ENCODE data around the gene CXCL11.
"Not testable (repeated sequence)": the region's sequence is repeated elsewhere in the genome, so short reads cannot be mapped to it uniquely, and the experiment has no call there.

The CXCL11 gene

DNA sequence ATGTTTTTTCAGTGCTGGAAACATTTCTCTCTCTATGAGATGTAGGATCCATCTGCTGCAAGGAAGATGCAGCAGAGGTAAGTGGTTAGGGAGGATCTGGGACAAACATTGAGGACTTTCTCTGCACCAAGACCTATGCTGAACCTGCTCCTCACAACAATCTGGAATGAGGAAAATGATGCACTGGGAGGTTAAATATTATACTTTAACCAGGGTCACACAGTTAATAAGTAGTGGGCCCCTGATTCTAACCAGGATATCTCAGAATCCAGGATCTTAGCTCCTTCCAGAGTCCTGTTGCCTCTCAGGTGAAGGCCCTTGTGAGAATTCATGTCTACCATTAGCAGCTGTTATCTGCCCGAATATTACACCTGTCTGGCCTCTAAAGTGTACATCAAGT lies 35.6 kb downstream of the CXCL11 start:
- ATAC-seq: no peak

DNA sequence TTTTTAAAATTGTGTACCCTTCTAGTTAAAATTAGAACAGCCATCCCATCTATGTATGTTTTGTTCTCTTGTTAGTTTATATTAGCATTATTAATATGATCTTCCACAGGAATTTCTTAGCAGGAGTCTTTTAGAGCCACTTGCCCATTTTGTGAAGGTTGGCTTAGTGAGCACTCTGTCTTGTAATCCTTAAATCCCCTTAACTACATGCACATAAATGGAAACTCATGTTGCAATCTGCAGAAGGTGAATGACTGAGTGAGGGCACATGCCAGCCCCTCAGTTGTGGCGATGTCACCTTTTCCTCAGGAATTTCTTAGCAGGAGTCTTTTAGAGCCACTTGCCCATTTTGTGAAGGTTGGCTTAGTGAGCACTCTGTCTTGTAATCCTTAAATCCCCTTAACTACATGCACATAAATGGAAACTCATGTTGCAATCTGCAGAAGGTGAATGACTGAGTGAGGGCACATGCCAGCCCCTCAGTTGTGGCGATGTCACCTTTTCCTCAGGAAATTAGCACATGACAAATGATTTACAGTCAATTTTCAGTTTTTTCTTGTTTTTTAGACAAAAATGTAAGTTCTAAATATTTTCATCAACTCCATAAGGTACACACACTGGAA lies 37.2 kb downstream of the CXCL11 start:
- ATAC-seq: not testable (repeated sequence)

DNA sequence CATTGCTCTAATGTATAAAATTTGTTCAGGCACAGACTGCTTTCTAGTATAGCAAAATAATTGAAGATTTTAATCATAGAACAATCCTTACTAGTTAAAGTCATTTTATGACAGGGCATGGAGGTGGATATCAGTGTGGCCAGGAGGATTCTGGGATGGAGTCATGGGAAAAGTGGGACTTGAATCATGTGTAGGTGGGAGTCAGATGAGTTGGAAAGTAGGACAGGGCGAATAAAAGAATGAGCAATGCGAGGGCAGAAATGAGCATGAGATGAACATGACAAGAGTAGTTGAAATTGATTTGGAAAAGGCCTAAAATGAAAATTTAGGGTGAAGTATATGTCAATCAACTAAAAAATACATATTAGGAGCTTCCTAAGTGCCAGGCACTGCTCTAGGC lies 37.9 kb downstream of the CXCL11 start:
- ATAC-seq: no peak

DNA sequence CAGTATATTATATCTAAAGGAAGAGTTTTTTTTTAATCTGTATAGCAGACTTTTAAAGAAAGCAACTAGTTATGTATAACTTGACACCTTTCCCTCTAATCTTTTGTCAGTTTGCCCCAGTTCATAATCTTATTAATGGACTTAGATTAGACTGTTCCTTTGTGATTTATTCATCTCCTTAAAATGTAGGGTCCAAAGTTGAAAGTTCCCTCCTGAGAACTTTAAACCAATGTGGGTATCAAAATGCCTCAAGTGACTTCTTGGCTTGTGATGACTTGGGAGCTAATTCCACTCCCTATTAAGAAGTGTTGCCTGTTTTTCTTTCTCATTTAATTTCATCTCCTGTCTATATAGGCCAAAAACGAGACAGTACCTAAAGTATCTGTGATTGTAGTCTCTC lies 38.8 kb downstream of the CXCL11 start:
- no peak for ATAC-seq

DNA sequence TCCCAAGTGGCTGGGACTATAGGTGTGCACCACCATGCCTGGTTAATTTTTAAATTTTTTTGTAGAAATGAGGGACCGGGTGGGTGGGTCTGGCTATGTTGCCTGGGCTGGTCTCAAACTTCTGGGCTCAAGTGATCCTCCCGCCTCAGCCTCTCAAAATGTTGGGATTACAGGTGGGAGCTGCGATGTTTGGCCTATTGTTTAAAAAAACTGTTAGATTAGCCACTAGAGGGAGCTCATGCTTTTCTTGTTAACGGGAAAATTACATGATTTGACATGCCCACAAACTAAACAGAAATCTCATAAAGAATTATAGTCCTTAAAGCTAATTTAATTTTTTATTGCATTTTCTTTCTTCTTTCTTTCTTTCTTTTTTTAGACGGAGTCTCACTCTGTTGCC lies 40.1 kb downstream of the CXCL11 start:
- no peak for ATAC-seq

- ATAC-seq: no peak
Measured at GRCh38 chr4:75992462-75992861, 43.4 kb downstream of the CXCL11 start.

- no peak for ATAC-seq
Measured at GRCh38 chr4:75989846-75990528, 45.9 kb downstream of the CXCL11 start.

GRCh38 chr4:75985116-75985515 lies 50.8 kb downstream of the CXCL11 start:
- no peak for ATAC-seq
